NCI-H128 (cell line): ENCODE data around the gene CNNM2.
"Not testable (repeated sequence)": the region's sequence is repeated elsewhere in the genome, so short reads cannot be mapped to it uniquely, and the experiment has no call there.

Experiments
- DNase-seq: peaks from one replicate; lab custom pipeline; 2025; ENCODE audit not compliant: unreplicated experiment; lab: John Stamatoyannopoulos, UW

The CNNM2 gene

GRCh38 chr10:103102195-103102594 is 184.1 kb downstream of the CNNM2 start:
- DNase-seq, result no peak

- DNase-seq, result no peak
These were observed 185.9 kb downstream of the CNNM2 start for GRCh38 chr10:103103989-103104388.

- DNase-seq, result no peak
These were observed 186.6 kb downstream of the CNNM2 start for GRCh38 chr10:103104721-103105120.

GRCh38 chr10:103105462-103105861 is 187.4 kb downstream of the CNNM2 start:
- no peak for DNase-seq

GRCh38 chr10:103106539-103106938 is 188.4 kb downstream of the CNNM2 start:
- no peak for DNase-seq

GRCh38 chr10:103109821-103110220 is 191.7 kb downstream of the CNNM2 start:
- DNase-seq, result no peak

- no peak for DNase-seq
These were observed 192.3 kb downstream of the CNNM2 start for GRCh38 chr10:103110407-103110806.

GRCh38 chr10:103111031-103111917 is 193.2 kb downstream of the CNNM2 start:
- no peak for DNase-seq

- no peak for DNase-seq
These were observed 194.1 kb downstream of the CNNM2 start for GRCh38 chr10:103111918-103112877.

- DNase-seq, result no peak
These were observed 196.8 kb downstream of the CNNM2 start for GRCh38 chr10:103114876-103115275.

- DNase-seq, result no peak
These were observed 199.2 kb downstream of the CNNM2 start for GRCh38 chr10:103117247-103117646.

- no peak for DNase-seq
These were observed 202.5 kb downstream of the CNNM2 start for GRCh38 chr10:103120546-103120945.

GRCh38 chr10:103120977-103121735 is 203.1 kb downstream of the CNNM2 start:
- no peak for DNase-seq

GRCh38 chr10:103123282-103124024 is 205.4 kb downstream of the CNNM2 start:
- no peak for DNase-seq

GRCh38 chr10:103124420-103125096 is 206.5 kb downstream of the CNNM2 start:
- no peak for DNase-seq

- DNase-seq, result no peak
These were observed 207.5 kb downstream of the CNNM2 start for GRCh38 chr10:103125323-103126267.

GRCh38 chr10:103127241-103127640 is 209.1 kb downstream of the CNNM2 start:
- no peak for DNase-seq

- not testable (repeated sequence) for DNase-seq
These were observed 212.1 kb downstream of the CNNM2 start for GRCh38 chr10:103130180-103130579.

GRCh38 chr10:103130910-103131309 is 212.8 kb downstream of the CNNM2 start:
- DNase-seq, result no peak
